GM18868 (cell line): ENCODE data around the gene MED13.
"Not testable (repeated sequence)": the region's sequence is repeated elsewhere in the genome, so short reads cannot be mapped to it uniquely, and the experiment has no call there.

ENCODE experiments used
- ATAC-seq: cut with Tn5 transposase; IDR thresholded peaks from one replicate; pipeline ENCODE4 v1.9.1; 2021; ENCODE audit warnings: mild to moderate bottlenecking, moderate library complexity; ENCODE audit not compliant: unreplicated experiment

The MED13 gene

GRCh38 chr17:62001105-62001504, 64.0 kb downstream of the MED13 start:
- no peak for ATAC-seq

DNA sequence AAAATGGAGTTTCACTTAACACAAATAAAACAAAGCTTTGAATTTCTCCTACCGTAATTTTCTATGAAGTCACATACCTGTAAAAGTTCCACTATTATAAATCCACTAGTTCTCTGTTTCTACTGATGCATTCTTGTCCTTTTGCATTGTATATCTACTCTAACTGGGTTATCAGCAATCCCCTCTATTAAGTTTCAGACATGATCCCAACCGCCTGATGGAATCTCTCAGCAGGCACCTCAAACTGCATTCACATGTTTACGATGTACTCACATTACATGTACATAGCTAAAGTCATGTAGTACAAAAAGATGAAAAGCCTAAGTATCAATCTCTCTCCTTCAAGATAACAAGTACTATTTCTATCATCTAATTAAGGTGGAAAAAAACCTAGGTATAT, 64.9 kb downstream of the MED13 start:
- no peak for ATAC-seq

DNA sequence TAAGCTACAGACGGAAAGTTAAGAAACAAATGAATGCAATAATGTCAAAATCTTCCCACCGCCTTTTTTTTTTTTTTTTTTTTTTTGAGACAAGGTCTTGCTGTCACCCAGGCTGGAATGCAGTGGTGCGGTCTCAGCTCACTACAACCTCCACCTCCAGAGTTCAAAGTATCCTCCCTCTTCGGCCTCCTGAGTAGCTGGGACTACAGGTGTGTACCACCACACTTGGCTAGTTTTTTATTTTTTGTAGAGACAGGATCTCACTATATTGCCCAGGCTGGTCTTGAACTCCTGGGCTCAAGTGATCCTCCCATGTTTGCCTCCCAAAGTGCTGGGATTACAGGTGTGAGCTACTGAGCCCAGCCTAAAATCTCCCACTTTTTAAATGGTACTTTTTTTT, 66.5 kb downstream of the MED13 start:
- not testable (repeated sequence) for ATAC-seq

GRCh38 chr17:61997664-61998063, 67.4 kb downstream of the MED13 start:
- no peak for ATAC-seq

DNA sequence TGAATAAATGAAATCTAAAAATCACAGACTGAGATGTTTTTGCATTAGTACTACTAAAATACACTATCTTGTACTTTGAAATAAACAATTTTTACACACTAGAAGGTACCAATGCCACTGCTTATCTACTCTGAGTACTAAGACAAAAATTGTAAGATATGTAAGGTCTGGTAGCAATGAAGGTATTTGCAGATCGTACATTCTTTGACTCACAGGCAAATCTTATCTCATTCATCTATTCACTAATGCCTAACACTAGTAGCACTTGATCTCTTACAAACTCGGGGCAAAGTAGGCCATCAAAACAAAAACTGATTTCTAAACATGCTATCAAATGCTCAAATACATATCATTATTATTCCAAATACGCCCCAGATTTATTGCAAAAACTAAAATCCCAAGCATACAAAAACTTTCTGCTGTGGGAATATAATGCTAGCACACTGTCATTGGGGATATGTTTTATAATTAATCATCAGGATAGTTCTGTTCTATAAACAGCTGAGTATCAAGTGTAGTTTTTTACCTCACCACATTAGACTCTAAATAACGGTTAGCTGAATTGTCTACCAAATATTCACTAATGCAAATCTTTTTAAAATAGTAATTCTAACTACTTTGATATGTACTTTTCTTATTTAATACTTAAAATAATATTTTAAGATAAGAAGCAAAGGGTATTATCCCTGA, 68.0 kb downstream of the MED13 start:
- ATAC-seq, result no peak

GRCh38 chr17:61989509-61989908, 75.6 kb downstream of the MED13 start:
- ATAC-seq, result no peak

DNA sequence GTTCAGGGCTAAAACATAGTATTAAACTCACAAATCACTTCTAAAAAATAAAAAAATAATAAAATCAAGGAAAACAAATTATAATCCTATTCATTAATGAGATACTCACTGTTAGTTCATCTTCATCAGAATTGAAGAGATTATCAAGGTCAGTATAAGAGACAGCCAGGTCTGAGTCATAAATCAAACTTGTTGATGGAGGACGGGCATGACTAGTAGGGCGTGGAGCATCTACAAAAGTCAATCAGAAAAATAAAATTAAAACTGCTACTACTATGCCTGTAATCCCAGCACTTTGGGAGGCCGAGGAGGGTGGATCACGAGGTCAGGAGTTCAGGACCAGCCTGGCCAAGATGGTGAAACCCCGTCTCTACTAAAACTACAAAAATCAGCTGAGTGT, 78.2 kb downstream of the MED13 start:
- no peak for ATAC-seq

- no peak for ATAC-seq
These were observed 80.3 kb downstream of the MED13 start for GRCh38 chr17:61984821-61985220.

DNA sequence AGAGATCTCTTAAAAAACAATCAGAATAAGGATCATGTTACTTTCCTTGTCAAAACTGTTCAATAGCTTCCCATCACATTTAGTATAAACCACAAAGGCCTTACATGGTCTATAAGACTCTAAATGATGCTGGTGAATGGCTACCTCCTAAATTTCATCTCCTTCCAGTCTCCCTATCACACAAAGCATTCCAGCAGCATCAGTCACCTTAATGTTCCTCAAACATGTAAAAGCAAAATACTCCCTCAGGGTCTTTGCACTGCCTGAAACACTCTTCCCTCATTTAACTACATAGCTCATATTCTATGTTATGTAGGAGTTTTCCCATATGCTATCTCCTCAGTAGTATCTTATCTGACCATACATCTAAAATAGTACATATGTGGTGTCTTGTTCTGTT, 83.8 kb downstream of the MED13 start:
- ATAC-seq, result no peak

GRCh38 chr17:61980535-61980934, 84.5 kb downstream of the MED13 start:
- no peak for ATAC-seq

GRCh38 chr17:61974115-61974514, 91.0 kb downstream of the MED13 start:
- ATAC-seq, result no peak

DNA sequence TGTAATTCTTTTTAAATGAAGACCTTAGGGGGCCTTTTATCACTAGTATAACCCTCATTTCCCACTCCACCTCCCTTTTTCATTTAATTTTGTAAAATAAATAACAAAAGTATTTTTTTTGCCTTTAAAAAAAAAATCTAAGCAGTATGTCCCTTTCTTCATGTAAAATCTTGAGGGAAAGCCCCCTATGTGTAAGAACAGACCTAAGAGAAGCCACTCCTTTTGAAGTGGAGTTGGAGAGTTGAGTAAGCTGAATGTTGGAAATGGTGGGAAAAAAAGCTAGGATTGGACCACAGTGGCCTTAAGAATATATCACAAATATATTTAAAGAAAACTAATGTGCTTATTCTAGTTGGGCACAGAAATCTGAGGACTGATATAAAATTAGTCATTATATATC, 92.8 kb downstream of the MED13 start:
- ATAC-seq, result no peak

DNA sequence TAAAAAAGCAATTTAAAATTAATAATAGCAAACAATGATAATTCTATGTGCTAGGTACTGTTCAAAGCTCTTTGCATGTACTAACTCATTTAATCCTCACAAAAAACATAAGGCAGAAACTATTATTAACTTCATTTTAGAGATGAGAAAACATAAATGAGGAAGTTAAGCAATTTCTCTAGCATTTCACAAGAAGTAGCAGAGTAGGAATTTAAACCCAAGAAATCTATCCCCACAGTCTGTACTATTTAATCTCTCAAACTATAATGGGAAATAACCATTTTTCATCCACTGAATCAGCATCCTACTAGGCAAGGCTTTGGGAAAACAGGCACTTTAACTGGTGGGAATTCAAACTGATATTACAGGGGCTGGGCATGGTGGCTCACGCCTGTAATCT, 95.0 kb downstream of the MED13 start:
- no peak for ATAC-seq

DNA sequence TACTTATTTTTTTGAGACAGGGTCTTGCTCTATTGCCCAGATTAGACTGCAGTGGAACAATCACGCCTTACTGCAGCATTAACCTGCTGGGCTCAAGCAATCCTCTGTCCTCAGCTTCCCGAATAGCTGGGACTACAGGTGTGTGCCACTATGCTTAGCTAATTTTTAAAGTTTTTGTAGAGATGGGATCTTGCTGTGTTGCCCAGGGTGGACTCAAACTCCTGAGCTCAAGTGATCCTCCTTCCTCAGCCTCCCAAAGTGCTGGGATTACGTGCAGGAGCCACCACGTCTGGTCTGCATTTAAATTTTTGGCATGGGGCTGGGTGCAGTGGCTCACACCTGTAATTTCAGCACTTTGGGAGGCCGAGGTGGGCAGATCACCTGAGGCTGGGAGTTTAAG, 96.3 kb downstream of the MED13 start:
- no peak for ATAC-seq

DNA sequence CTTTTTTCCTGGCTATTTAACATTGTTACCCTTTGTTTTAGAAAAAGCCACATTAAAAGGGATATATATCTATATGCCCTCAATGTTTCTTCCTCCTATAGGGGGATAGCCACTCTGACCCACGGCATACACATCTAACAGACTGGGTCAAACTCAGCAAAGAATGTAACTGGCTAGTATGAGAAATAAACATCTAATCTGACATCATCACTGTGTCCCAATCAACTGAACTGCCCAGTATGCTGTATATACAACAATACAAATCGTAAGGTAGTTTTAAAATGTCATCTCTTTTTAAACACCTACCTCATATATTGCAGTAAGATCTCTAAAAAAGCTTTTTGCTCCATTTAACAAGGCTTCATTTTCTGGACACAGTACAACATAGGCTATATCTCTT, 97.3 kb downstream of the MED13 start:
- no peak for ATAC-seq

- no peak for ATAC-seq
These were observed 98.9 kb downstream of the MED13 start for GRCh38 chr17:61966191-61966590.

- no peak for ATAC-seq
These were observed 109.5 kb downstream of the MED13 start for GRCh38 chr17:61955619-61956018.

GRCh38 chr17:61947367-61948078, 117.6 kb downstream of the MED13 start:
- no peak for ATAC-seq

DNA sequence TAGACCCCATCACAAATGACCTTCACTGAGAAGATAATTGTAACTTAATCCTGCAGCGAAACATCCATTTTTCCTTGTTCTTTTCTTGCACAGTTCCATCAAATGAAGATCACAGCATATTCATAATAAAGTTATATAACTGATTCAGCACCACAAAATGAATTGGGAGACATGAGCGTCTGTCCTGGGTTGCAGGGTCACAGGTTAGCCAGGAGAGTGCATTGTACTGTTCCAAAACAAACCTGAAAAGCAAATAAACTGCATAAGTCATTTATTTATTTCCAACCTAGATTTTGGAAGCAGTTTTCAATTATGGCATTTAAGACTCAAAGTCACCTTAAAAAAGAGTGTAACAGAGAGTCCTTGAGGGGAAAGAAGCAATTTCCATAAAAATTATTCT, 118.7 kb downstream of the MED13 start:
- ATAC-seq, result no peak

GRCh38 chr17:61943117-61943516, 122.0 kb downstream of the MED13 start:
- ATAC-seq, result no peak

DNA sequence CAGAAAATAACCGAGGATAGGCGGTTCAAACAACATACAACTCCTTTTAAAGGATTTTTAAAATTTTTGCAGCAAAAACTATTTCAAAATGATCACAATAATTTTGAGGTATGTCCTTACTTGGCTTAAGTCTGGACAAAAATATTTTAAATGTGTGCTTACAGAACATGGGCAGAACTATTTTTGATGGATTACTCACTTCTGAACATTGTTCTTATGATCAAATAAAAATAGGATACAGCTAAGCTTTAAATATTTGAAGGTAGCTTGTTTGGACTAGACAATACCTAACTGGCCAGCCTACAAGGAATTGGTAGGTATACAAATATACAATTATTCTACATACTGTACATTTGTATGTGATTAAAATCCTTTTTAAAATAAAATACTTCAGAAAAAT, 123.0 kb downstream of the MED13 start:
- ATAC-seq, result no peak

- peak; percentile 6 for ATAC-seq
These were observed 137.0 kb downstream of the MED13 start for GRCh38 chr17:61928101-61928436.
